K562 (cell line): ENCODE measurements around the gene CST3.

Source experiments
- KLF16 ChIP-seq: IDR thresholded peaks from 2 replicates; pipeline ENCODE4 v1.6.1; 2016; ENCODE audit warnings: antibody characterized with exemption
- TEAD4 ChIP-seq, 2 experiments: sonication (generic) in 1 of 2; formaldehyde crosslinking in 1 of 2; IDR thresholded peaks; 2 replicates each; pipeline versions ENCODE4 v1.6.1 to v1.8.0; 2012 to 2022; ENCODE audit warnings: borderline replicate concordance in 1 of 2, inconsistent platforms in 1 of 2, low read length in 1 of 2, mild to moderate bottlenecking in 1 of 2, missing genetic modification reagents in 1 of 2
- ZNF239 ChIP-seq: fragments of 250-450 bp; sonication (Bioruptor Pico); IDR thresholded peaks from 2 replicates; pipeline ENCODE4 v1.4.0; 2020; ENCODE audit warnings: mild to moderate bottlenecking
- ZNF586 ChIP-seq: fragments of 450-650 bp; formaldehyde crosslinking; conservative IDR thresholded peaks from 2 replicates; pipeline ENCODE4 v1.4.0; 2020; ENCODE audit warnings: mild to moderate bottlenecking, moderate library complexity
- TF ChIP-seq, protein P1 (sequence below): fragments of 250-450 bp; sonication (Bioruptor Pico); IDR thresholded peaks from 2 replicates; pipeline ENCODE4 v1.5.1; 2021; ENCODE audit warnings: mild to moderate bottlenecking
- TF ChIP-seq, protein P2 (sequence below): fragments of 250-450 bp; sonication (Bioruptor Pico); IDR thresholded peaks from 2 replicates; pipeline ENCODE4 v1.4.0; 2020; ENCODE audit warnings: mild to moderate bottlenecking

DNA sequence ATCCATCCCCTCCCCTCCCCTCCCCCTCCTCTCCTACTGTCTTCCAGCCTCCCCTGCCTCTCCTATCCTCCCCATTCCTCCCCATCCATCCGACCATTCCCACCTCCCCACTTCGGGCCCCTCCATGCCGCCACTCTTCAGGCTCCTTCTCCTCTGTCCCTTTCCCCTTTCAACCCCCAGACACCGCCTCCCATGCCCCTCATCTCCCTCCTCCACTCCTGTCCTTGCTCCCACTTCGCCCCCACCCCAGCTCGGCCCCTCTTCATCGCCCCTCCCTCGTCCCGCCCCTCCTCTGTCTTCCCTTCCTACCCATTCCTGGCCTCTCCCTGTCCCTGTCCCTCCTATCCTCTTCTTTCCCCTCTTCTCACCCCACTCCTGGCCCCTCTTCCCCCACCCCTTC, 554 bp upstream of the CST3 start:
- TF ChIP-seq ZNF586 (CRISPR knock-in tag) (no peak), TEAD4 (IDR thresholded peaks at IDR 0.05; ENCODE audit: low read length) (no peak), TEAD4 (CRISPR knock-in tag; IDR thresholded peaks at IDR 0.05; ENCODE audit: borderline replicate concordance) (no peak), ZNF239 (no peak), KLF16 (no peak)
- TF ChIP-seq, protein P1, sequence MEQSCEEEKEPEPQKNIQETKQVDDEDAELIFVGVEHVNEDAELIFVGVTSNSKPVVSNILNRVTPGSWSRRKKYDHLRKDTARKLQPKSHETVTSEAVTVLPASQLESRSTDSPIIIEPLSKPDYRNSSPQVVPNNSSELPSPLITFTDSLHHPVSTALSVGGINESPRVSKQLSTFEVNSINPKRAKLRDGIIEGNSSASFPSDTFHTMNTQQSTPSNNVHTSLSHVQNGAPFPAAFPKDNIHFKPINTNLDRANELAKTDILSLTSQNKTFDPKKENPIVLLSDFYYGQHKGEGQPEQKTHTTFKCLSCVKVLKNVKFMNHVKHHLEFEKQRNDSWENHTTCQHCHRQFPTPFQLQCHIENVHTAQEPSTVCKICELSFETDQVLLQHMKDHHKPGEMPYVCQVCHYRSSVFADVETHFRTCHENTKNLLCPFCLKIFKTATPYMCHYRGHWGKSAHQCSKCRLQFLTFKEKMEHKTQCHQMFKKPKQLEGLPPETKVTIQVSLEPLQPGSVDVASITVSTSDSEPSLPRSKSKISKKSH (CRISPR knock-in tag) = no peak
- TF ChIP-seq, protein P2, sequence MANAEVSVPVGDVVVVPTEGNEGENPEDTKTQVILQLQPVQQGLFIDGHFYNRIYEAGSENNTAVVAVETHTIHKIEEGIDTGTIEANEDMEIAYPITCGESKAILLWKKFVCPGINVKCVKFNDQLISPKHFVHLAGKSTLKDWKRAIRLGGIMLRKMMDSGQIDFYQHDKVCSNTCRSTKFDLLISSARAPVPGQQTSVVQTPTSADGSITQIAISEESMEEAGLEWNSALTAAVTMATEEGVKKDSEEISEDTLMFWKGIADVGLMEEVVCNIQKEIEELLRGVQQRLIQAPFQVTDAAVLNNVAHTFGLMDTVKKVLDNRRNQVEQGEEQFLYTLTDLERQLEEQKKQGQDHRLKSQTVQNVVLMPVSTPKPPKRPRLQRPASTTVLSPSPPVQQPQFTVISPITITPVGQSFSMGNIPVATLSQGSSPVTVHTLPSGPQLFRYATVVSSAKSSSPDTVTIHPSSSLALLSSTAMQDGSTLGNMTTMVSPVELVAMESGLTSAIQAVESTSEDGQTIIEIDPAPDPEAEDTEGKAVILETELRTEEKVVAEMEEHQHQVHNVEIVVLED (CRISPR knock-in tag) = no peak
